HG03469 (cell line): Measurements from ENCODE around the gene ADAMTSL4.
"Not testable (repeated sequence)": the region's sequence is repeated elsewhere in the genome, so short reads cannot be mapped to it uniquely, and the experiment has no call there.

Source experiments
- ATAC-seq: cut with Tn5 transposase; IDR thresholded peaks from one replicate; pipeline ENCODE4 v1.9.1; 2021; ENCODE audit warnings: mild to moderate bottlenecking, moderate library complexity, moderate number of reproducible peaks; ENCODE audit not compliant: unreplicated experiment

ADAMTSL4 gene

GRCh38 chr1:150579945-150580642, 30.9 kb downstream of the ADAMTSL4 start:
- ATAC-seq = no peak

- ATAC-seq = not testable (repeated sequence)
Observed at GRCh38 chr1:150580966-150581365, 31.8 kb downstream of the ADAMTSL4 start.

GRCh38 chr1:150581437-150581836, 32.2 kb downstream of the ADAMTSL4 start:
- not testable (repeated sequence) for ATAC-seq

GRCh38 chr1:150581962-150582361, 32.8 kb downstream of the ADAMTSL4 start:
- ATAC-seq = not testable (repeated sequence)

GRCh38 chr1:150582371-150582770, 33.2 kb downstream of the ADAMTSL4 start:
- ATAC-seq = no peak

GRCh38 chr1:150596095-150596892, 47.1 kb downstream of the ADAMTSL4 start:
- no peak for ATAC-seq

GRCh38 chr1:150596976-150597375, 47.8 kb downstream of the ADAMTSL4 start:
- ATAC-seq = no peak

- ATAC-seq = not testable (repeated sequence)
Observed at GRCh38 chr1:150598346-150598745, 49.1 kb downstream of the ADAMTSL4 start.

GRCh38 chr1:150601540-150601939, 52.3 kb downstream of the ADAMTSL4 start:
- ATAC-seq = no peak

GRCh38 chr1:150602372-150602771, 53.2 kb downstream of the ADAMTSL4 start:
- not testable (repeated sequence) for ATAC-seq

GRCh38 chr1:150603711-150604110, 54.5 kb downstream of the ADAMTSL4 start:
- no peak for ATAC-seq

GRCh38 chr1:150604226-150604588, 55.0 kb downstream of the ADAMTSL4 start:
- ATAC-seq = no peak

- ATAC-seq = not testable (repeated sequence)
Observed at GRCh38 chr1:150605451-150605731, 56.2 kb downstream of the ADAMTSL4 start.

GRCh38 chr1:150606463-150607142, 57.4 kb downstream of the ADAMTSL4 start:
- ATAC-seq = no peak

GRCh38 chr1:150609732-150610131, 60.5 kb downstream of the ADAMTSL4 start:
- no peak for ATAC-seq
